ENCODE measurements around the gene KMT2B. TPM values are rescaled to one million over a fixed set of nuclear protein-coding genes. Genes with fewer than 3 reads are reported as not detected.

The KMT2B gene
- total RNA-seq, 2 experiments from 2014 or later = 65.1 to 67.2 TPM

Other genes with a start within 250 kb of the KMT2B start
- not detected for gene KRTDAP, start 227.5 kb upstream of the KMT2B start, total RNA-seq
- gene DMKN, start 204.4 kb upstream of the KMT2B start, total RNA-seq = not detected
- gene SBSN, start 189.7 kb upstream of the KMT2B start, total RNA-seq = not detected
- gene GAPDHS, start 184.5 kb upstream of the KMT2B start, total RNA-seq = not detected
- 10 to 100 TPM; 42.5 to 43.8 TPM for gene TMEM147, start 172.4 kb upstream of the KMT2B start, total RNA-seq
- not detected for gene ATP4A, start 154.3 kb upstream of the KMT2B start, total RNA-seq
- gene PMIS2, start 131.8 kb upstream of the KMT2B start, total RNA-seq = not detected
- 10 to 100 TPM; 52.2 to 57.9 TPM for gene HAUS5, start 105.3 kb upstream of the KMT2B start, total RNA-seq
- gene RBM42, start 89.0 kb upstream of the KMT2B start, total RNA-seq = 100 to 1,000 TPM; 100 to 112 TPM
- gene ETV2, start 76.3 kb upstream of the KMT2B start, total RNA-seq = 1 to 10 TPM in 1 of 2 experiments, under 1 TPM in 1; 0.84 to 1.9 TPM
- gene COX6B1, start 69.7 kb upstream of the KMT2B start, total RNA-seq = 100 to 1,000 TPM; 429 to 474 TPM
- under 1 TPM; 0.37 TPM for gene UPK1A, start 51.5 kb upstream of the KMT2B start, total RNA-seq
- 10 to 100 TPM; 15.4 to 17.3 TPM for gene ZBTB32, start 13.4 kb upstream of the KMT2B start, total RNA-seq
- gene IGFLR1, start 24.4 kb downstream of the KMT2B start, total RNA-seq = 10 to 100 TPM; 53.7 to 54.6 TPM
- gene U2AF1L4, start 27.4 kb downstream of the KMT2B start, total RNA-seq = 10 to 100 TPM; 35.0 to 38.1 TPM
- gene PSENEN, start 27.6 kb downstream of the KMT2B start, total RNA-seq = 10 to 100 TPM; 41.7 to 46.3 TPM
- 10 to 100 TPM; 13.7 to 15.9 TPM for gene LIN37, start 30.6 kb downstream of the KMT2B start, total RNA-seq
- gene HSPB6, start 39.0 kb downstream of the KMT2B start, total RNA-seq = under 1 TPM; 0.29 to 0.69 TPM
- 10 to 100 TPM; 53.7 to 59.1 TPM for gene PROSER3, start 40.2 kb downstream of the KMT2B start, total RNA-seq
- gene ARHGAP33, start 57.6 kb downstream of the KMT2B start, total RNA-seq = 100 to 1,000 TPM in 1 of 2 experiments, 10 to 100 TPM in 1; 91.3 to 101 TPM
- not detected for gene PRODH2, start 94.8 kb downstream of the KMT2B start, total RNA-seq
- not detected for gene NPHS1, start 134.5 kb downstream of the KMT2B start, total RNA-seq
- under 1 TPM; 0.19 to 0.25 TPM for gene KIRREL2, start 138.9 kb downstream of the KMT2B start, total RNA-seq
- gene APLP1, start 150.6 kb downstream of the KMT2B start, total RNA-seq = under 1 TPM; 0.42 to 0.79 TPM
- 10 to 100 TPM; 36.9 to 47.5 TPM for gene NFKBID, start 182.5 kb downstream of the KMT2B start, total RNA-seq
- 100 to 1,000 TPM; 117 to 137 TPM for gene HCST, start 184.5 kb downstream of the KMT2B start, total RNA-seq
- not detected for gene TYROBP, start 190.3 kb downstream of the KMT2B start, total RNA-seq
- gene LRFN3, start 218.4 kb downstream of the KMT2B start, total RNA-seq = 10 to 100 TPM; 12.3 to 13.5 TPM

All from activated CD4-positive, alpha-beta T cell treated with anti-CD3 and anti-CD28 coated beads, Interleukin-2, amount 10 ng/mL, durations not matched to agents 7 days and 5 days (primary cell).